ENCODE measurements around the gene PRPH2.

Gene PRPH2

GRCh38 chr6:42726485-42727086, 4.2 kb upstream of the PRPH2 start:
- peak; percentile 86 for TF ChIP-seq CTCF (IDR thresholded peaks at IDR 0.05; ENCODE audit: insufficient read depth, low read depth, low read length, missing control alignments)
- DNase-seq (ENCODE audit: low read depth): peak; percentile 94
- H3K4me3 ChIP-seq (ENCODE audit: low read depth, low read length): peak overlapping the region; percentile 57

- no peak overlapping the region for H3K4me3 ChIP-seq (ENCODE audit: low read depth, low read length)
- DNase-seq (ENCODE audit: low read depth): no peak
- no peak for TF ChIP-seq CTCF (IDR thresholded peaks at IDR 0.05; ENCODE audit: insufficient read depth, low read depth, low read length, missing control alignments)
Observed at GRCh38 chr6:42726026-42726425, 3.6 kb upstream of the PRPH2 start.

GRCh38 chr6:42724825-42725224, 2.4 kb upstream of the PRPH2 start:
- H3K4me3 ChIP-seq (ENCODE audit: low read depth, low read length): no peak overlapping the region
- no peak for TF ChIP-seq CTCF (IDR thresholded peaks at IDR 0.05; ENCODE audit: insufficient read depth, low read depth, low read length, missing control alignments)
- DNase-seq (ENCODE audit: low read depth): no peak

GRCh38 chr6:42720739-42721138, 1.7 kb downstream of the PRPH2 start:
- TF ChIP-seq CTCF (IDR thresholded peaks at IDR 0.05; ENCODE audit: insufficient read depth, low read depth, low read length, missing control alignments): no peak
- no peak overlapping the region for H3K4me3 ChIP-seq (ENCODE audit: low read depth, low read length)
- DNase-seq (ENCODE audit: low read depth): no peak

- no peak overlapping the region for H3K4me3 ChIP-seq (ENCODE audit: low read depth, low read length)
- no peak for DNase-seq (ENCODE audit: low read depth)
- no peak for TF ChIP-seq CTCF (IDR thresholded peaks at IDR 0.05; ENCODE audit: insufficient read depth, low read depth, low read length, missing control alignments)
Observed at GRCh38 chr6:42715871-42716270, 6.5 kb downstream of the PRPH2 start.

- DNase-seq (ENCODE audit: low read depth): no peak
- no peak for TF ChIP-seq CTCF (IDR thresholded peaks at IDR 0.05; ENCODE audit: insufficient read depth, low read depth, low read length, missing control alignments)
- no peak overlapping the region for H3K4me3 ChIP-seq (ENCODE audit: low read depth, low read length)
Observed at GRCh38 chr6:42714098-42714761, 8.2 kb downstream of the PRPH2 start.

- no peak for DNase-seq (ENCODE audit: low read depth)
- H3K4me3 ChIP-seq (ENCODE audit: low read depth, low read length): no peak overlapping the region
- no peak for TF ChIP-seq CTCF (IDR thresholded peaks at IDR 0.05; ENCODE audit: insufficient read depth, low read depth, low read length, missing control alignments)
Observed at GRCh38 chr6:42711930-42712329, 10.5 kb downstream of the PRPH2 start.

All from GM12865 (cell line).